ENCODE results near the gene INHA. TPM values are rescaled to one million over a fixed set of nuclear protein-coding genes. Genes with fewer than 3 reads are reported as not detected.

The INHA gene
- total RNA-seq, 4 donors from 2014 or later: not detected

- Histone ChIP-seq H3K4me1 (peaks cover 0 to 15% (median 9%) of the 10 kb centered on the region in 4 donors), H3K27ac (no peak overlapping the region), H3K36me3 (no peaks in the 10 kb centered on the region), H3K4me3 (no peak overlapping the region), H3K9me3 (no peaks in the 10 kb centered on the region), H3K27me3 (peaks cover 0 to 20% of the 10 kb centered on the region in 2 donors)
- TF ChIP-seq POLR2A (IDR thresholded peaks at IDR 0.05) (no peak), CTCF (IDR thresholded peaks at IDR 0.05) (no peak)
- DNase-seq: no peak
Observed at GRCh38 chr2:219527076-219527394, 45.1 kb upstream of the INHA start.

GRCh38 chr2:219527472-219527871 lies 44.6 kb upstream of the INHA start:
- H3K4me1 ChIP-seq: peaks cover 0 to 10% (median 7%) of the 10 kb centered on the region in 4 donors
- no peaks in the 10 kb centered on the region for H3K36me3 ChIP-seq
- no peaks in the 10 kb centered on the region for H3K9me3 ChIP-seq
- no peak overlapping the region for H3K4me3 ChIP-seq
- TF ChIP-seq POLR2A (IDR thresholded peaks at IDR 0.05) (no peak), CTCF (IDR thresholded peaks at IDR 0.05) (no peak)
- H3K27me3 ChIP-seq: peaks cover 0 to 17% of the 10 kb centered on the region in 2 donors
- no peak for DNase-seq
- H3K27ac ChIP-seq: no peak overlapping the region

DNA sequence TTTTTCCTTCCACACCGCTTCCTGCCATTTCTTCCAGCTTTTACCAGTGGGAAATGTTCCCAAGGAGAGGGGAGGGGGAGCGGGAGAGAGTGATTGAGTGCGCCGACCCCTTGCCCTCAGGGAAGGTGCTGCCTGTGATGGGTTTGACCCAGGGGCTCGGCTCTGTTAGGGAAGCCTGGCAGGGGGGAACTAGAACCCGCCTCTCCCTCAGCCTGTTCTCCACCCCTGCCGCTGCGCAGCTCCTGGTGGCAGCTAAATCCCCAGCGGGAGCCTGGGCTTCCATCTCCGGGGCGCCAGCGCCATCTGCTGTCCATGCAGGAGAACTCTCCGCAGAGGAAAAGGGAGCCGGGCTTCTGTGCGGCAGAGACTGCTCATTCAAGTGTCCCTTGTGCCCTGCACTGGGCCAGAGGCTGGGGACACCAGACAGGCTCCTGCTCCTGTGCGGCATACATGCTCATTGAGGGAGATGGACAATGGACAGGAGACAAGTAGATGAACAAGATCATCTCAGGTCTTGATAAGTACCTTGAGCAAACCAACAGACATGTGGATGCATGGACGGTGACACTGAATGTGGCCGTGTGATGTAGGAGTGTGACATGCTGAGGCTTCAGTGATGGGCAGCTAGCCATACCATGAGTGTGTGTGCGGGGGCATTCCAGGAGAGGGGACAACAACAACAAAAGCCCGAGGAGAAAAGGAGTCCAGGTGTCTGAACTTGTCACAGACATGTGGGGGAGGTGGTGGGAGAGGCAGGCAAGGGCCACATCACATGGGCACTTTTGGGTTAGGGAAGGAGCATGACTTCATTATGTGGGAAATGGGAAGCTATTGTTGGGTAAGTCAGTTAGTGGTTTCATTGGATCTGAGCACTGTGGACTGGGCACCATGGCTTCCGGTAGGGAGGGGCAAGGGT lies 41.8 kb upstream of the INHA start:
- H3K36me3 ChIP-seq: no peaks in the 10 kb centered on the region
- TF ChIP-seq POLR2A (IDR thresholded peaks at IDR 0.05) (no peak), CTCF (IDR thresholded peaks at IDR 0.05) (peak; percentile 85 to 99 (median 97))
- no peaks in the 10 kb centered on the region for H3K4me1 ChIP-seq
- H3K27me3 ChIP-seq: no peaks in the 10 kb centered on the region
- H3K4me3 ChIP-seq: no peak overlapping the region
- H3K27ac ChIP-seq: no peak overlapping the region
- no peaks in the 10 kb centered on the region for H3K9me3 ChIP-seq
- DNase-seq: peak; percentile 67 to 91 (median 88)

DNA sequence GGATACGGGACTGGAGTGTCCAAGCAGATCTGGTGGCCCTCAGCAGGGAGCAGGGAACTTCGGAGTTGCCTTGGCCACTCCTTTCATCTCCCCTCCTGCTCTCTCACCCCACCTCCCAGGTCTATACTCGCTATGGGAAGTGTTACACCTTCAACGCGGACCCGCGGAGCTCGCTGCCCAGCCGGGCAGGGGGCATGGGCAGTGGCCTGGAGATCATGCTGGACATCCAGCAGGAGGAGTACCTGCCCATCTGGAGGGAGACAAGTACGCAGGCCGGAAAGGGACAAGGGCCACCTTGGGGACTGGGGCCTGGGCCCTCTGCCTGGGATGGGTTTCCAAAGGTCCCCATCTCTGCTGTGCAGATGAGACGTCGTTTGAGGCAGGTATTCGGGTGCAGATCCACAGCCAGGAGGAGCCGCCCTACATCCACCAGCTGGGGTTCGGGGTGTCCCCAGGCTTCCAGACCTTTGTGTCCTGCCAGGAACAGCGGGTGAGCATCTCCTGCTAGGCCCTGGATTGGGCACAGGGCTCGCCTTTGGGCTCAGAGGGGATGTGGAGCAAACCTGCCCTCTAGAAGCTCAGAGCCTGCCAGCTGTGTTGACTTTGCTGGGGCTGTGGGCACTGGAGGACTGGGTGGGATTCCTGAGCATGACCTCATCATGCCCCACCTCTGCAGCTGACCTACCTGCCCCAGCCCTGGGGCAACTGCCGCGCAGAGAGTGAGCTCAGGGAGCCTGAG lies 40.3 kb upstream of the INHA start:
- H3K27ac ChIP-seq: no peak overlapping the region
- no peak overlapping the region for H3K4me3 ChIP-seq
- no peaks in the 10 kb centered on the region for H3K36me3 ChIP-seq
- DNase-seq: no peak
- TF ChIP-seq CTCF (IDR thresholded peaks at IDR 0.05) (no peak), POLR2A (IDR thresholded peaks at IDR 0.05) (no peak)
- H3K9me3 ChIP-seq: no peaks in the 10 kb centered on the region
- H3K4me1 ChIP-seq: no peaks in the 10 kb centered on the region
- no peaks in the 10 kb centered on the region for H3K27me3 ChIP-seq

DNA sequence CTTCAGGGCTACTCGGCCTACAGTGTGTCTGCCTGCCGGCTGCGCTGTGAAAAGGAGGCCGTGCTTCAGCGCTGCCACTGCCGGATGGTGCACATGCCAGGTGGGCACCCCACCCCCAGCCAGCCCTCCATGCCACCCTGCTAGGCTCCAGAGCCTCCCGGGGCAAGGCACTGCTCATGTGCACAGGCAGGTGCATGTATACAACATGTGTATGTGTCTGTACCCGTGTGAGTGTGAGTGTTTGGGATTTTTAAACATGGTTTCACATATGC lies 39.8 kb upstream of the INHA start:
- H3K9me3 ChIP-seq: no peaks in the 10 kb centered on the region
- no peaks in the 10 kb centered on the region for H3K27me3 ChIP-seq
- no peak for DNase-seq
- no peak overlapping the region for H3K27ac ChIP-seq
- no peak overlapping the region for H3K4me3 ChIP-seq
- no peak for TF ChIP-seq POLR2A (IDR thresholded peaks at IDR 0.05)
- TF ChIP-seq CTCF (IDR thresholded peaks at IDR 0.05): no peak
- H3K4me1 ChIP-seq: no peaks in the 10 kb centered on the region
- no peaks in the 10 kb centered on the region for H3K36me3 ChIP-seq

Measured in Peyer's patch (tissue), 4 donors.